Vagina (tissue), 2 donors: ENCODE measurements around the gene NBPF3.

Experiments used
- POLR2A ChIP-seq, 2 donors: fragments of 450-650 bp; IDR thresholded peaks; one replicate each; pipeline ENCODE4 v1.6.1; 2017; ENCODE audit warnings: antibody characterized with exemption in 2 of 2, mild to moderate bottlenecking in 2 of 2, moderate library complexity in 2 of 2
- POLR2AphosphoS5 ChIP-seq, 2 donors: sonication (generic); formaldehyde crosslinking; IDR thresholded peaks; one replicate each; pipeline ENCODE4 v1.9.0; 2017; ENCODE audit warnings: antibody characterized with exemption in 2 of 2, mild to moderate bottlenecking in 2 of 2, low read depth in 1 of 2; ENCODE audit not compliant: insufficient read depth in 1 of 2
- TF ChIP-seq, protein P1 (sequence below), 3 experiments: fragments of 450-650 bp in 2 of 3; fragments of 200-600 bp in 1 of 3; sonication (generic) in 1 of 3; IDR thresholded peaks; one replicate each; pipeline ENCODE4 v1.5.1; 2017 to 2019; ENCODE audit warnings: antibody characterized with exemption in 3 of 3, mild to moderate bottlenecking in 2 of 3, moderate library complexity in 2 of 3

GRCh38 chr1:21490774-21491487 lies 51.0 kb downstream of the NBPF3 start:
- TF ChIP-seq, protein P1, sequence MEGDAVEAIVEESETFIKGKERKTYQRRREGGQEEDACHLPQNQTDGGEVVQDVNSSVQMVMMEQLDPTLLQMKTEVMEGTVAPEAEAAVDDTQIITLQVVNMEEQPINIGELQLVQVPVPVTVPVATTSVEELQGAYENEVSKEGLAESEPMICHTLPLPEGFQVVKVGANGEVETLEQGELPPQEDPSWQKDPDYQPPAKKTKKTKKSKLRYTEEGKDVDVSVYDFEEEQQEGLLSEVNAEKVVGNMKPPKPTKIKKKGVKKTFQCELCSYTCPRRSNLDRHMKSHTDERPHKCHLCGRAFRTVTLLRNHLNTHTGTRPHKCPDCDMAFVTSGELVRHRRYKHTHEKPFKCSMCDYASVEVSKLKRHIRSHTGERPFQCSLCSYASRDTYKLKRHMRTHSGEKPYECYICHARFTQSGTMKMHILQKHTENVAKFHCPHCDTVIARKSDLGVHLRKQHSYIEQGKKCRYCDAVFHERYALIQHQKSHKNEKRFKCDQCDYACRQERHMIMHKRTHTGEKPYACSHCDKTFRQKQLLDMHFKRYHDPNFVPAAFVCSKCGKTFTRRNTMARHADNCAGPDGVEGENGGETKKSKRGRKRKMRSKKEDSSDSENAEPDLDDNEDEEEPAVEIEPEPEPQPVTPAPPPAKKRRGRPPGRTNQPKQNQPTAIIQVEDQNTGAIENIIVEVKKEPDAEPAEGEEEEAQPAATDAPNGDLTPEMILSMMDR (IDR thresholded peaks at IDR 0.05), result no peak
- TF ChIP-seq POLR2A (IDR thresholded peaks at IDR 0.05), result no peak
- no peak for TF ChIP-seq POLR2AphosphoS5 (IDR thresholded peaks at IDR 0.05; ENCODE audit: insufficient read depth in 1 of 2, low read depth in 1 of 2)
